Measurements from ENCODE around the gene AIP.

AIP gene

GRCh38 chr11:67534070-67534679, 51.3 kb downstream of the AIP start:
- no peak for DNase-seq (ENCODE audit: low spot score)

GRCh38 chr11:67535561-67535960, 52.7 kb downstream of the AIP start:
- no peak for DNase-seq (ENCODE audit: low spot score)

GRCh38 chr11:67538306-67538705, 55.5 kb downstream of the AIP start:
- DNase-seq (ENCODE audit: low spot score): no peak

GRCh38 chr11:67538823-67539505, 56.1 kb downstream of the AIP start:
- DNase-seq (ENCODE audit: low spot score): no peak

- DNase-seq (ENCODE audit: low spot score): no peak
Measured at GRCh38 chr11:67539550-67539949, 56.7 kb downstream of the AIP start.

Data from CD4-positive, alpha-beta T cell treated with Interleukin-15 for 4 hours (primary cell).